Adipocyte (in vitro differentiated cells): ENCODE measurements around the gene PTTG1IP.

Experiments
- DNase-seq: peaks from one replicate; pipeline ENCODE4 v3.0.0-alpha.2; 2015; ENCODE audit warnings: low read depth
- H3K27me3 ChIP-seq: replicated peaks from 2 replicates; pipeline ENCODE4 v1.7.0; 2013; ENCODE audit warnings: mild to moderate bottlenecking, low read length, moderate library complexity; ENCODE audit not compliant: control insufficient read depth, insufficient read depth
- H3K36me3 ChIP-seq: 2 replicates; pipeline ENCODE4 v1.7.0; 2013; ENCODE audit warnings: low read length, mild to moderate bottlenecking, moderate library complexity; ENCODE audit not compliant: control insufficient read depth, insufficient read depth, severe bottlenecking
- H3K4me1 ChIP-seq: 2 replicates; pipeline ENCODE4 v1.7.0; 2013; ENCODE audit warnings: mild to moderate bottlenecking, low read length, moderate library complexity; ENCODE audit not compliant: control insufficient read depth, insufficient read depth
- H3K4me3 ChIP-seq: 2 replicates; pipeline ENCODE4 v1.7.0; 2013; ENCODE audit warnings: mild to moderate bottlenecking, low read length, moderate library complexity
- H3K9ac ChIP-seq: 2 replicates; pipeline ENCODE4 v1.7.0; 2013; ENCODE audit warnings: mild to moderate bottlenecking, low read length, moderate library complexity
- H3K9me3 ChIP-seq: 2 replicates; pipeline ENCODE4 v1.7.0; 2013; ENCODE audit warnings: mild to moderate bottlenecking, low read length, moderate library complexity; ENCODE audit not compliant: control insufficient read depth

Gene PTTG1IP

GRCh38 chr21:44853601-44854390 lies 19.7 kb downstream of the PTTG1IP start:
- peaks cover 86% of the 10 kb centered on the region for H3K36me3 ChIP-seq
- no peak overlapping the region for H3K4me3 ChIP-seq
- no peaks in the 10 kb centered on the region for H3K27me3 ChIP-seq
- no peak for DNase-seq
- H3K9ac ChIP-seq = no peak overlapping the region
- H3K9me3 ChIP-seq = no peaks in the 10 kb centered on the region
- no peaks in the 10 kb centered on the region for H3K4me1 ChIP-seq

GRCh38 chr21:44850905-44851657 lies 22.4 kb downstream of the PTTG1IP start:
- Histone ChIP-seq H3K9ac (no peak overlapping the region), H3K27me3 (no peaks in the 10 kb centered on the region), H3K9me3 (no peaks in the 10 kb centered on the region), H3K4me3 (no peak overlapping the region), H3K4me1 (peaks cover 7% of the 10 kb centered on the region), H3K36me3 (peaks cover 69% of the 10 kb centered on the region)
- DNase-seq = no peak

GRCh38 chr21:44850208-44850800 lies 23.2 kb downstream of the PTTG1IP start:
- H3K9ac ChIP-seq = no peak overlapping the region
- H3K4me1 ChIP-seq = peaks cover 15% of the 10 kb centered on the region
- DNase-seq = no peak
- no peak overlapping the region for H3K4me3 ChIP-seq
- no peaks in the 10 kb centered on the region for H3K27me3 ChIP-seq
- no peaks in the 10 kb centered on the region for H3K9me3 ChIP-seq
- peaks cover 61% of the 10 kb centered on the region for H3K36me3 ChIP-seq

- no peak overlapping the region for H3K9ac ChIP-seq
- H3K4me1 ChIP-seq = peaks cover 17% of the 10 kb centered on the region
- DNase-seq = no peak
- H3K4me3 ChIP-seq = no peak overlapping the region
- H3K27me3 ChIP-seq = no peaks in the 10 kb centered on the region
- H3K9me3 ChIP-seq = no peaks in the 10 kb centered on the region
- H3K36me3 ChIP-seq = peaks cover 55% of the 10 kb centered on the region
These were observed 23.8 kb downstream of the PTTG1IP start for GRCh38 chr21:44849616-44850130.

GRCh38 chr21:44848821-44849521 lies 24.5 kb downstream of the PTTG1IP start:
- H3K27me3 ChIP-seq = no peaks in the 10 kb centered on the region
- H3K4me1 ChIP-seq = peaks cover 19% of the 10 kb centered on the region
- H3K9me3 ChIP-seq = no peaks in the 10 kb centered on the region
- H3K4me3 ChIP-seq = no peak overlapping the region
- no peak for DNase-seq
- no peak overlapping the region for H3K9ac ChIP-seq
- peaks cover 48% of the 10 kb centered on the region for H3K36me3 ChIP-seq

GRCh38 chr21:44847261-44848056 lies 26.0 kb downstream of the PTTG1IP start:
- Histone ChIP-seq H3K4me1 (peaks cover 19% of the 10 kb centered on the region), H3K36me3 (peaks cover 37% of the 10 kb centered on the region), H3K27me3 (peaks cover 5% of the 10 kb centered on the region), H3K9me3 (no peaks in the 10 kb centered on the region), H3K4me3 (no peak overlapping the region), H3K9ac (no peak overlapping the region)
- no peak for DNase-seq

- Histone ChIP-seq H3K27me3 (peaks cover 11% of the 10 kb centered on the region), H3K9me3 (no peaks in the 10 kb centered on the region), H3K9ac (peak overlapping the region; percentile 74), H3K4me1 (peaks cover 19% of the 10 kb centered on the region), H3K4me3 (peak overlapping the region; percentile 77), H3K36me3 (peaks cover 32% of the 10 kb centered on the region)
- DNase-seq = peak; percentile 19
These were observed 26.8 kb downstream of the PTTG1IP start for GRCh38 chr21:44846485-44847260.

- Histone ChIP-seq H3K36me3 (peaks cover 27% of the 10 kb centered on the region), H3K4me1 (peaks cover 19% of the 10 kb centered on the region), H3K9ac (peak overlapping the region; percentile 74), H3K4me3 (peak overlapping the region; percentile 77), H3K9me3 (no peaks in the 10 kb centered on the region), H3K27me3 (peaks cover 11% of the 10 kb centered on the region)
- DNase-seq = no peak
These were observed 27.3 kb downstream of the PTTG1IP start for GRCh38 chr21:44846224-44846484.

- Histone ChIP-seq H3K9me3 (no peaks in the 10 kb centered on the region), H3K36me3 (peaks cover 21% of the 10 kb centered on the region), H3K9ac (peak overlapping the region; percentile 74), H3K4me3 (peak overlapping the region; percentile 77), H3K4me1 (peaks cover 19% of the 10 kb centered on the region), H3K27me3 (peaks cover 11% of the 10 kb centered on the region)
- DNase-seq = peak; percentile 64
These were observed 27.9 kb downstream of the PTTG1IP start for GRCh38 chr21:44845418-44846223.
